GM21786 (cell line): ENCODE measurements around the gene ADCY5.

ENCODE experiments used
- ATAC-seq: cut with Tn5 transposase; IDR thresholded peaks from one replicate; pipeline ENCODE4 v1.9.1; 2021; ENCODE audit not compliant: unreplicated experiment

ADCY5 gene

DNA sequence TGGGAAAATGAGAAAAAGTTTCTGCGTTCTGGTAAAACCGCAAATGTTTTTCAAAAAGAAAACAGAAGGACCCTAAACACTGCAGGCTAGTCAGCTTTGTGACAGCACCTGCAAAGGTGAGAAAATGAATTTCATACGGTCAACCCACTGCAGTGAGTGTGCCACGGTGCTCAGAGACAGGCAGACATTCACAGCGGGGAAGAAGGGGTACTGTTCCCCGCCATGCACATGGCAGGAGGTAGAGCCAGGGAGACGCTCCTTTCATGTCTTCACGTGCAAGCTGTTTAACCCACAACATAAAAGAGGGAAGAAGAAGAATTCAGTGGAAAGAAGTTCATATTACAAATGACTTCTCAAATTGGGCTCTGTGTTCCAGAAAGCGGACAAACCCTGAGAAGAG is 137.7 kb downstream of the ADCY5 start:
- ATAC-seq = no peak

- no peak for ATAC-seq
These were observed 138.1 kb downstream of the ADCY5 start for GRCh38 chr3:123310741-123311140.

DNA sequence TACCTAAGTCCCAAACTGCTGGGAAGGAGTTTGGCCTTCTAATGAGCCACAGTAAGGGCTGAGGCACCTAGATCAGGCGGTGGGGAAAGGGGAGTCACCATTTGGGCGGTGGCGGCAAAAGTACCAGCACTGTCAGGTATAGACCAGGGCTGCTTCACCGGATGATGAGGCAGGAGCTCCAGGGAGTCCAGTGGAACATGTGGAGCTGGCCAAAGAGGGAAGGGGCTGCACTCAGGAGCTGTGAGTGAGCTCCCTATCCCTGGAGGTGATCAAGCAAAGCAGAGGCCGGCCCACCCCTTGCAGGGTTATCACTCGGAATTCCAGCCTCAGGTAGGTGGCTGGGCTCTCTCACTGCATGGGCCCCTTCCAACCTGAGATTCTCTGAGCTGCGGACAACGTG is 138.7 kb downstream of the ADCY5 start:
- ATAC-seq = no peak

DNA sequence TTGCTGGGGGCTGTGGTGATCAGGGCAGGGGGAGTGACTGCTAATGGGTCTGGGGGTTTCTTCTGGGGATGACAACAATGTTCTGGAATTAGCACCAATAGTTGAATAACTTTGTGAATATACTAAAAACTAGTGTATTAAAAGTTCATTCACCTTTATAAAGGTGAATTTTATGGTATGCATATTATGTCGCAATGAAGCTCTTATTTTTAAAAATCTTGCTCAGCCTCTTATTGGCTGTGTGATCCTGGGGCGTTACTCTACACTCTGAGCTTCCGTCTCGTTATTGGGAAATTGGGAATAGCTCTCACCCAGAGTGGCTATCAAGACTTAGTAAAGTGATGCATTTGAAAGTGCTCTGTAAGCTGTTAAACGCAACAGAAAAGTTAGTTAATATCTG is 141.8 kb downstream of the ADCY5 start:
- no peak for ATAC-seq

DNA sequence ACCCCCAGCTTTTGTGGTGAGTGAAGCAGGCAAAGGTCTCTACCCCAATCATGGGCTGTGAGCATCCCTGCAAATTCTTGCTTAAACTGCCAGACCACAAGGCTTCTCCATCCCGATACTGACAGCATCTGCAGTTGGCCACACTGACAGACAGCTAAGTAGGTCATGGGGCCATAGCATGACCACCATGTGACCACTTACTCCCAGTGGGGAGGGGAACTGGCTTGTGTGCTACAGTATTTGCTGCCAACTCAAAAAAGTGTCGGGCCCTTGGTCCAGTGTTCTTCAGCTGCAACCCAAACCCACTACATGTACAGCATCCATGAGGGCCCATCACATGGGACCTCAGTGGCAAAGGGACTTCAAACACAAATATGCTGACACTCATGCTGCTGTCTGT is 143.7 kb downstream of the ADCY5 start:
- no peak for ATAC-seq

GRCh38 chr3:123303976-123304560 is 144.8 kb downstream of the ADCY5 start:
- ATAC-seq = no peak

GRCh38 chr3:123302961-123303360 is 145.9 kb downstream of the ADCY5 start:
- no peak for ATAC-seq

DNA sequence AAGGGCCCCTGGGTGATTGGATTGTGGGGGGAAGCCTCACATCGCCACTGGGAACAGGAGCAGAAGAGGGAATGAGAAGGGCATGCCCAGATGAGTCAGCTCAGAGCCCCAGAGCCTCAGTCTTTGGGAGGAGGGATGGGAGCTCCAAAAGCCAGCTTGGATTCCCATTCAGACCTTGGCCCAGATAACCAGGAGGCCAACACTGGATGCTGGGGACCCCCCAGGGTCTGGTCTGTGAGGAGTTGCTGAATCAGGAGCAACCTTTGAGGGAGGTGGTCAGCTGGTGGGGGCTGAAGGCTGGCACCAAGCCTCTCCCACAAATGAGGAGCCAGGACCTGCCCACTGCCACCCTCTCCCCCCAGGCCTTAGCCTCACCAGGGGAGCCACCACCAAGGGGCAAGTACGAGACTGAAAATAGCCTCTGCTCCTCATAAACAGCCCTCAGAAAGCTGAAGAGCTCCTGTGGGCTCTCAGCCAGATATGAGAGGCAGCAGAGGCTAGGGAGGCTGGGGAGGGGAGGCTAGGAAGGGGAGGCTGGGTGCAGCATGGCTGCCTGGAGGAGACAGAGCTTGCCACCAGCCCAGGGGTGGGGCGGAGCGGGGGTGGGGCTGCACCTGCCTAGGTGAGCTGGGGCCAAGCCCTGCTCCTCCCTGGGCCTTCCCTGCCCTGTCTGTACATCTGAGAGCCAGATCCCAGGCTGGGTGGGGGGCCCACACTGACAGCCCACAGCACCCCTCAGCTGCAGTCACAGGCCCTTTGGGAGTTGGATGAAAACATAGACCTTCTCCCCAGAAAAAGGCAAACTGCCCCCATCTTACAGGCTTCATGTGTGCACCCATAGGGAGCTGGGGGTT is 147.3 kb downstream of the ADCY5 start:
- no peak for ATAC-seq

GRCh38 chr3:123300583-123300982 is 148.3 kb downstream of the ADCY5 start:
- ATAC-seq = no peak

DNA sequence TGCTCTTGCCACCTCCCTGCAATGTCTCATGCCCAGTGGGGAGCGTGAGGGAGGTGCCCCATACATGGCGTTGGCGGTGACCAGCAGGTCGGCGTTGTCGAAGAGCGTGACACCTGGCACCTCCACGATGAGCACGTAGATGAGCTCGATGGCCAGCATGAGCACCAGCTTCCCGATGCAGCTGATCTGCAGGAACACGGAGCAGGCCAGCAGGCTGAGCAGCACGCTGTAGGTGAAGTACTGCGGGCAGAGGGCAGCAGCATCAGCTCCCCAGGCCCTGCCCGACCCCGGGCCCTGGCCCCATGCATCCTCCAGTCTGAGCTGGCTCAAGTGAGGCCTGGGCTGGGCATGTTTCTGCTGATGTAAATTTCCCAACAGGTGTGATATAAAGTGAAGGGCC is 148.8 kb downstream of the ADCY5 start:
- ATAC-seq = no peak

GRCh38 chr3:123299581-123299980 is 149.3 kb downstream of the ADCY5 start:
- no peak for ATAC-seq

- no peak for ATAC-seq
These were observed 150.0 kb downstream of the ADCY5 start for GRCh38 chr3:123298903-123299302.

DNA sequence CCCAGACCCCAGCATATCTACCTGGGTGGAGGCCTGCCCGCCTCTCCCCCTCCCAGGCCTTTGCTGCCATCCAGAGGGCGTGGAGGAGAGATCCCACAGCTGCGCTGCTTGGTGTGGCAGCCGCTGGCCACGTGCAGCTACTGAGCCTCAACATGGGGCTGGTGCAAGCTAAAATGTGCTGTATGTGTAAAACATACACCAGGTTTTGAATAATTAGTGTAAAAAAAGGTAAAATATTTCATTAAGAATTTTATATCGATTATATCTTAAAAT is 151.3 kb downstream of the ADCY5 start:
- ATAC-seq = no peak

GRCh38 chr3:123296836-123297626 is 151.9 kb downstream of the ADCY5 start:
- no peak for ATAC-seq

GRCh38 chr3:123296261-123296660 is 152.6 kb downstream of the ADCY5 start:
- ATAC-seq = no peak

GRCh38 chr3:123295901-123296250 is 153.0 kb downstream of the ADCY5 start:
- ATAC-seq = no peak

- ATAC-seq = no peak
These were observed 153.6 kb downstream of the ADCY5 start for GRCh38 chr3:123295171-123295900.

DNA sequence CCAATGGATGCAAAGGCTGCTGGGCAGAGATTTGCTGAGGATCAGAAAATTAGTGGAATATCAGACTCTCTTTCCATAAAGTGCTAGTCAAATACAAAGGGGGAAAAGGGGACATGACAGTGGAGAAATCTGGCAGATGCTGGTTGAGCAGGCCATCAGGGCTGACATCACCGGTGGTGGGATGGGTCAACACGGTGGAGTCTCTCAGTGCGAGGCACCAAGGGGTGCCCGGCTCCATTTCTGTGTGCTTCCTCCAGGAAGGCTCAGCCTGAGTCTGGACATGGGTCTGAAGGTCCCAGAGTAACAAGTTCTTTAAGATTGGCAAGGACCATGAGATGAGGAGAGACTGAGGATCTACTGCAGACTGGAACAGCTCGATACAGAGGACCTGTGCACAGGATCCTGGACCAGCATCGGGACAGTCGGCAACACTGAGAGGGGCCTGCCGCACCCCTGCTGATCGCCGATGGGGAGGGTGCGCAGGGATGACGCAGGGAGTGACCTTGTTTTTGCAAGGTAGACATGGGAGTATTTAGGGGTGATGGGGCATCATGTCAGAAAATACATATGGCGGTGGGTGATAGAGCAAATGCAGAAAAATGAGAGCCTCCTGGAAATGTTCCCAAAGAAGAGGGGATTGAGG is 154.5 kb downstream of the ADCY5 start:
- ATAC-seq = no peak

GRCh38 chr3:123292321-123293310 is 156.3 kb downstream of the ADCY5 start:
- ATAC-seq = no peak

DNA sequence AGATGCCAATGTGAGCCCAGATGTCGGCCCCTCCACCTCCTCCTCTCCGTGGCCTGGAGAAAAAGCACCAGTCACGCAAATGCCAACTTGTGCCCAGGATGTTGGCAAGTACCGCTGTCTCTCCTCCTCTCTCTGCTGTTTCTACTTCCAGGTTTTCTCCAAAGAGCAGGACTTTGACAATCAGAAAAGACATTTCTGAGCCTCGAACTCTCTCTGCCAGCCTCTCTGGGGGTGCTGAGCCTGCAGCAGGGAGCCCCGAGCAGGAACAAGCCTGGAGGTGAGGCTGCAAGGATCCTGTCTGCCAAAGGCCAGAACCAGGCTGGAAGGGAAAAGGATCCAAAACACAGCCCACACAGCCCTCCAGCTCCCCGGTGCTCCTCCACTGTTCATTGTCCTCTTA is 157.5 kb downstream of the ADCY5 start:
- no peak for ATAC-seq
